Measurements from ENCODE around the gene AKAP4. TPM values are rescaled to one million over a fixed set of nuclear protein-coding genes. Genes with fewer than 3 reads are reported as not detected.

AKAP4 gene
- total RNA-seq, 2 experiments from 2014 or later = not detected

- H3K36me3 Mint-ChIP-seq (ENCODE audit: low read depth) = no peaks in the 10 kb centered on the region
- DNase-seq (no peak), ATAC-seq (ENCODE audit: poor library complexity) (no peak)
- intact Hi-C loops (cut with DNase I, micrococcal nuclease) = no loop called here
- no peaks in the 10 kb centered on the region for H3K36me3 ChIP-seq (ENCODE audit: insufficient read depth, low read length)
- H3K27ac Mint-ChIP-seq = no peak overlapping the region
- no peak for TF ChIP-seq CTCF (IDR thresholded peaks at IDR 0.05)
- H3K27ac ChIP-seq (ENCODE audit: low read depth in 1 of 2, low read length in 2 of 2) = no peak overlapping the region
- H3K4me1 Mint-ChIP-seq (ENCODE audit: low read depth) = no peaks in the 10 kb centered on the region
- ChIA-PET POLR2A (no interaction called here), CTCF (no interaction called here)
- H3K4me1 ChIP-seq (ENCODE audit: insufficient read depth, low read length) = no peaks in the 10 kb centered on the region
- H3K9me3 Mint-ChIP-seq = peaks cover 4% of the 10 kb centered on the region
- no peak overlapping the region for H3K4me3 ChIP-seq (ENCODE audit: low read length)
- no peak overlapping the region for H3K4me3 Mint-ChIP-seq
- H3K27me3 Mint-ChIP-seq = no peaks in the 10 kb centered on the region
- no peaks in the 10 kb centered on the region for H3K9me3 ChIP-seq (ENCODE audit: control insufficient read depth in 1 of 2, insufficient read depth in 1 of 2, low read length in 2 of 2)
- H3K27me3 ChIP-seq (ENCODE audit: control insufficient read depth in 1 of 2, insufficient read depth in 2 of 2, low read length in 2 of 2) = no peaks in the 10 kb centered on the region
These were observed 31.1 kb downstream of the AKAP4 start for GRCh38 chrX:50169717-50170116.

- H3K27me3 Mint-ChIP-seq = no peaks in the 10 kb centered on the region
- ChIA-PET CTCF (no interaction called here), POLR2A (no interaction called here)
- no peak for DNase-seq
- Histone ChIP-seq H3K36me3 (ENCODE audit: insufficient read depth, low read length) (no peaks in the 10 kb centered on the region), H3K4me1 (ENCODE audit: insufficient read depth, low read length) (no peaks in the 10 kb centered on the region), H3K27me3 (ENCODE audit: control insufficient read depth in 1 of 2, insufficient read depth in 2 of 2, low read length in 2 of 2) (no peaks in the 10 kb centered on the region), H3K27ac (ENCODE audit: low read depth in 1 of 2, low read length in 2 of 2) (no peak overlapping the region), H3K4me3 (ENCODE audit: low read length) (no peak overlapping the region), H3K9me3 (ENCODE audit: control insufficient read depth in 1 of 2, insufficient read depth in 1 of 2, low read length in 2 of 2) (no peaks in the 10 kb centered on the region)
- no peak overlapping the region for H3K27ac Mint-ChIP-seq
- intact Hi-C loops (cut with DNase I, micrococcal nuclease) = no loop called here
- no peaks in the 10 kb centered on the region for H3K9me3 Mint-ChIP-seq
- TF ChIP-seq CTCF (IDR thresholded peaks at IDR 0.05) = no peak
- no peak overlapping the region for H3K4me3 Mint-ChIP-seq
- no peak for ATAC-seq (ENCODE audit: poor library complexity)
- no peaks in the 10 kb centered on the region for H3K36me3 Mint-ChIP-seq (ENCODE audit: low read depth)
- no peaks in the 10 kb centered on the region for H3K4me1 Mint-ChIP-seq (ENCODE audit: low read depth)
These were observed 32.5 kb downstream of the AKAP4 start for GRCh38 chrX:50168241-50168687.

- TF ChIP-seq CTCF (IDR thresholded peaks at IDR 0.05) = no peak
- intact Hi-C loops (cut with DNase I, micrococcal nuclease) = no loop called here
- ChIA-PET POLR2A (no interaction called here), CTCF (no interaction called here)
- Histone ChIP-seq H3K27me3 (ENCODE audit: control insufficient read depth in 1 of 2, insufficient read depth in 2 of 2, low read length in 2 of 2) (no peaks in the 10 kb centered on the region), H3K4me1 (ENCODE audit: insufficient read depth, low read length) (no peaks in the 10 kb centered on the region), H3K4me3 (ENCODE audit: low read length) (no peak overlapping the region), H3K36me3 (ENCODE audit: insufficient read depth, low read length) (no peaks in the 10 kb centered on the region), H3K27ac (ENCODE audit: low read depth in 1 of 2, low read length in 2 of 2) (no peak overlapping the region), H3K9me3 (ENCODE audit: control insufficient read depth in 1 of 2, insufficient read depth in 1 of 2, low read length in 2 of 2) (no peaks in the 10 kb centered on the region)
- ATAC-seq (ENCODE audit: poor library complexity) (no peak), DNase-seq (no peak)
- no peaks in the 10 kb centered on the region for H3K9me3 Mint-ChIP-seq
- no peaks in the 10 kb centered on the region for H3K27me3 Mint-ChIP-seq
- H3K27ac Mint-ChIP-seq = no peak overlapping the region
- H3K36me3 Mint-ChIP-seq (ENCODE audit: low read depth) = no peaks in the 10 kb centered on the region
- no peak overlapping the region for H3K4me3 Mint-ChIP-seq
- no peaks in the 10 kb centered on the region for H3K4me1 Mint-ChIP-seq (ENCODE audit: low read depth)
These were observed 33.4 kb downstream of the AKAP4 start for GRCh38 chrX:50167366-50167765.
